Astrocyte of the spinal cord (primary cell): ENCODE data around the gene LLCFC1.

Experiments
- DNase-seq: peaks from one replicate; pipeline ENCODE4 v3.0.0; 2011; ENCODE audit warnings: low read depth, low spot score
- H3K4me3 ChIP-seq: 2 replicates; pipeline ENCODE4 v1.5.1; 2011; ENCODE audit warnings: low read depth, mild to moderate bottlenecking, low read length, moderate library complexity
- in situ Hi-C: cut with HindIII; loops from 2 replicates; pipeline ENCODE4 v1.10.0; 2017; ENCODE audit warnings: low sequenced_read_pairs
- TF ChIP-seq, protein P1 (sequence below): IDR thresholded peaks from 2 replicates; pipeline ENCODE4 v1.5.1; 2012; ENCODE audit warnings: low read depth, mild to moderate bottlenecking, low read length, inconsistent platforms

LLCFC1 gene

DNA sequence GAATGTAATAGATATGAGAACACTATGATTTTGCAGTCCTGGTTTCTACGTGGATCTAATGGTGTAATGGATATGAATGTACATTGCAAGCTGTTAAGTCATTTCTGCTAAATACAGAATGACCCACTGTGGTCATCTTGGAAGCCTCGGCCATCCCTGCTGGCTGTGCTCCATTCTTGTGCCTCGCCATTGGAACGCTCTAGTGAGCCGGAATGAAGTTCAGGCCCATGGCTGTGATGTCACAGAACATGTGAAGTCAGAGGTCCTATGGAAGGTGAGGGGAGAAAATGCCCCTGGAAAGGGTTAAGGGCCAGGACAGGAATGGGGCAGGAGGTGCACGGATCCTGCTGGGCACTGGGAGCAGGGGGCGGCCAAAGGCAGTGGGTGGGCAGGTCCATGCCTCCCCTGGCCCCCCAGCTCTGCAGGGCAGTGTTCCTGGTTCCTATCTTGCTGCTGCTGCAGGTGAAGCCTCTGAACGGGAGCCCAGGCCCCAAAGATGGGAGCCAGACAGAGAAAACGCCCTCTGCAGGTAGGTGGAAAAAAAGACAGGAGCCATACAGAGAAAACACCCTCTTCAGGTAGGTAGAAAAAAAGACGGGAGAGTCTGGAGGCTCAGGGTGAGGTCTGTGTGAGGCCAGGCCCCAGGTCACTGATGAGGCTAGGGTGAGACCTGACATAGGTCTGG is at the start of gene LLCFC1:
Gene LLCFC1, plus strand, starts transcription at position 259 of the 685 bp plus-strand sequence. Its CDS starts 138 bp downstream, at position 397.
- TF ChIP-seq, protein P1, sequence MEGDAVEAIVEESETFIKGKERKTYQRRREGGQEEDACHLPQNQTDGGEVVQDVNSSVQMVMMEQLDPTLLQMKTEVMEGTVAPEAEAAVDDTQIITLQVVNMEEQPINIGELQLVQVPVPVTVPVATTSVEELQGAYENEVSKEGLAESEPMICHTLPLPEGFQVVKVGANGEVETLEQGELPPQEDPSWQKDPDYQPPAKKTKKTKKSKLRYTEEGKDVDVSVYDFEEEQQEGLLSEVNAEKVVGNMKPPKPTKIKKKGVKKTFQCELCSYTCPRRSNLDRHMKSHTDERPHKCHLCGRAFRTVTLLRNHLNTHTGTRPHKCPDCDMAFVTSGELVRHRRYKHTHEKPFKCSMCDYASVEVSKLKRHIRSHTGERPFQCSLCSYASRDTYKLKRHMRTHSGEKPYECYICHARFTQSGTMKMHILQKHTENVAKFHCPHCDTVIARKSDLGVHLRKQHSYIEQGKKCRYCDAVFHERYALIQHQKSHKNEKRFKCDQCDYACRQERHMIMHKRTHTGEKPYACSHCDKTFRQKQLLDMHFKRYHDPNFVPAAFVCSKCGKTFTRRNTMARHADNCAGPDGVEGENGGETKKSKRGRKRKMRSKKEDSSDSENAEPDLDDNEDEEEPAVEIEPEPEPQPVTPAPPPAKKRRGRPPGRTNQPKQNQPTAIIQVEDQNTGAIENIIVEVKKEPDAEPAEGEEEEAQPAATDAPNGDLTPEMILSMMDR, result no peak
- H3K4me3 ChIP-seq, result no peak within 1 kb of the TSS
- no peak for DNase-seq
- in situ Hi-C loops, result no loop called here

DNA sequence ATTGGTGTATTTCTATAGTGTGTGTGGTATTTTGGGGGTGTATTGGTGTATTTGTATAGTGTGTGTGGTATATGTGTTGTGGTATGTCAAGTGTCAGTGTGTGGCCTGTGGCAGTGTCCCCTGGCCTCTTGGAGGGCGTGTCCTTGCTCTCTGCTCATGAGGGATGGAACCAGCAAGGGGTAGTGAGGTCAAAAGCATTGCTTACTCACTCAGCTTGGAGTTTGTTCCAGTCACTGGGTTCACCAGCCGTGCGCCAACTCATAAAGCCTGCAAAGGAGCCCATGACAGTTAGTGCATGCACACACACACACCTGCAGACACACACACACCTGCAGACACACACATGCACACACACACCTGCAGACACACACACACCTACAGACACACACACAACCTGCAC is 49.5 kb upstream of the LLCFC1 start:
- in situ Hi-C loops, result no loop called here

DNA sequence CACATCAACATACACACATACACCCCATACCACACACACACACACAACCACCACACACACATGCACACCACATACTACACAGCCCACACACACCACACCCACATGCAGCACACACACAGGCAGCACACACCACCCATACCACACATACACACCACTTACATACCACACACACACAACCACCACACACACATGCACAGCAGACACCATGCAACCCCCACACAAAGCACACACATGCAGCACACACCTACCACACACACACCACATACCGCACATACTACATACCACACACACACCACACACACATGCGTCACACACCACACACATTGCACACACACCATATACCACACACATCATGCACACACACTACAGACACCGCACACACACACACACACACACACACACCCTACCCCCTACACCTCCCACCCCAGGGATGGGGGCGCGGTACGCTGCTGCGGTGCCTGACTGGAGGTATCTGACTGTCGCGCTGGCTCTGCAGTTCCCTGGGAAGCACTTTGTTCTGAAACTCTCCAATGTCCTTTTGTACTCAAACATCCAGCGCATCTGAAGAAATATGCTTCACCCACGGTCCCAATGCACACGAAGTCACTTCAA is 48.3 kb upstream of the LLCFC1 start:
- no peak overlapping the region for H3K4me3 ChIP-seq
- DNase-seq, result no peak
- in situ Hi-C loops, result no loop called here

More for the DNA sequence above, 49.5 kb upstream of the LLCFC1 start:
- TF ChIP-seq, protein P1, result no peak
- no peak for DNase-seq
- no peak overlapping the region for H3K4me3 ChIP-seq

DNA sequence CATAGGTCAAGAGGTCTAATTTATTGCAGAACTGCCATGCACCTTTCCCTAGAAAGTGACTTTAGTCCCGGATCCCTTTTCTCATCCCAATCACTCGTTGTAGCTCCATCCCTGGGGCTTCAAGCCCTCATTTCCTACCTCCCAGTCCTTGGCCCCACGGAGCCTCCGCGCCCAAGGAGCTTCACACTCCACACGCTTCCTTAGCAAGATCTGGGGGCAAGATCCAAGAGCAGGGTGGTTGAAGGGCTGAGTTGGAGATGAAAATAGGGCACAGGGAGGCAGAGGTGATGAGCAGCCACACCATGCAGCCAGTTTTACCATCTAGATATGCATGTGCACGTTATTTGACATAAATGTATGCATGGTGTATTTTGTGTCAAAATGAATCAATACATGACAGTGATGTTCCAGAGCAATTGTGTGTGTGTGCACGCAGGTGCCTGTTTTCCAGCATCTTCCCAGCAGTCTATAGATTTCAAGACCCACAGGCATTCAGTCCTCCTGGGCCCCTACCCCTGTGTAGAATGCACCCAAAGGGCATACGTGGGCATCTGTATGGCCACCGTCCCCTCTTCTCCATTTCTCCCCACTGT is 47.7 kb upstream of the LLCFC1 start:
- H3K4me3 ChIP-seq, result no peak overlapping the region
- in situ Hi-C loops, result no loop called here
- no peak for DNase-seq
- TF ChIP-seq, protein P1, result no peak

More for the DNA sequence above, 48.3 kb upstream of the LLCFC1 start:
- TF ChIP-seq, protein P1, result no peak

DNA sequence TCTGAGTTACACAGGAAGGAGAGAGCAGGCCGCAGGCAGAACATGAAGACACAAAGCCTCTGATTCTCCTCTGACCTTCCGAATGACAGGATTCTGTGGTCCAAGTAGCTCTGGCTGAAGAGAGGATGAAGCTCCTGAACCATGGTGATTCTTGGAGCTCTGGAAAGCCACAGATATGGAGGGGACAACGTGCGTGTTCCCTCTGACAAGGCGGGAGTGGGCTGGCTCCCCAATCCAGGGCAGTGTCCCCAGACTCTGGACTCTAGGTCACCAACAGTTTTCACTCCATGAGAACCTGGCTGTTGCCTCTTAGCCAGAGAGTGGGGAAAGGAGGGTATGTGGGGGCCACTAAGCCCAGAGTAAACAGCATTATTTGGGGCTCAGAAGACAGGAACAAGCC is 46.3 kb upstream of the LLCFC1 start:
- TF ChIP-seq, protein P1, result no peak
- DNase-seq, result no peak
- in situ Hi-C loops, result no loop called here
- no peak overlapping the region for H3K4me3 ChIP-seq

DNA sequence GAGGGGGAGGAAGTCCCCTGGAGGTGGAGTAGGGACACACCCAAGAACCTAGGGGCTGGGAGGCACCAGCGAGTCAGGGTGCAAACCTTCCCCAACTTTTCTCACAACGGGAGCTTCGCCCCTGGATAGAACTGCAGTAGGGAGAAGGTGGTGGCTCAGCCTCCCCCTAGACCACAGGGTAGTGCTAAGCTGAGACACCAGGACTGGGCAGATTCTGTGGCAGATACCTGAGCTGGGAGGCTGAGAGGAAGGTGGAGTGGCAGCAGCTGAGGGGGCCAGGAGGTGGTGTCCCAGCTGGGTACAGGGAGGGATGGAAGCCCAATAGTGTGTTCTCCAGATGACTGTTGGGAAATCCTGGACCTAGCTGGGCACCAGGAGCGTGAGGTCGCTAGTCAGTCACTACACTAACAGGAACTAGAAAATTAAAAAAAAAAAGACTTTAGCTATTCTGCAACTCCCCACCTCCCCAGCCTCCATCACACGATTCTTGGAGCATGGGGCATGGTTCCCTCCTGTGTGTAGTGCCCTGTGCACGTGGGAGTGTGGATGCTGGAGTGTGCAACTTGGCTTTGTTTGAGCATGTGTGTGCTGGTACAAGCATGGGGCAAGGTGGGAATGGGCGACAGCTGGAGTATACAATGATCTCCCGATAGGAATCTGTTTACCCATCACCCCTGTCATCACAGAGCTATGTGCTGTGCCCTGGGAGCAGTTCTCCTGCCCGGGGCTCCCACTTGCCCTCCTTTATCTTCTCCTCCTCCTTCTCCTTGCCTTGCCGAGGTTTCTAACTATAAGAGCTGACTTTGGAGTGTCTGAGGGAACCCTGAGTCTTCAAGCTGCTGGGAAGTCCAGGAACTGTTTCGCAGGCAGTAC is 44.9 kb upstream of the LLCFC1 start:
- in situ Hi-C loops, result no loop called here
- TF ChIP-seq, protein P1, result no peak
- no peak for DNase-seq
- no peak overlapping the region for H3K4me3 ChIP-seq
